Heart left ventricle (tissue), 16 donors: ENCODE measurements around the gene VSTM1. TPM values are rescaled to one million over a fixed set of nuclear protein-coding genes. Genes with fewer than 3 reads are reported as not detected.

Experiments
- ATAC-seq, 4 donors: fragments of 200-7000 bp; cut with Tn5 transposase; one replicate each; pipeline ENCODE4 v1.9.1; 2020 to 2022; ENCODE audit warnings: moderate library complexity in 4 of 4, mild to moderate bottlenecking in 3 of 4, moderate number of reproducible peaks in 1 of 4
- DNase-seq, 5 donors: peaks; one replicate each; pipeline ENCODE4 v3.0.0-alpha.2; 2020
- H3K27ac ChIP-seq, 12 donors: fragments of 200-600 bp; sonication (generic) in 4 of 12; one replicate each; pipeline versions ENCODE4 v1.5.0 to v1.8.0; 2016 to 2022; ENCODE audit warnings: mild to moderate bottlenecking in 2 of 12
- H3K27me3 ChIP-seq, 9 donors: fragments of 200-600 bp; sonication (generic) in 2 of 9; one replicate each; pipeline versions ENCODE4 v1.5.1 to v1.8.0; 2016 to 2022; ENCODE audit warnings: mild to moderate bottlenecking in 3 of 9
- H3K36me3 ChIP-seq, 9 donors: fragments of 200-600 bp; sonication (generic) in 2 of 9; one replicate each; pipeline versions ENCODE4 v1.5.0 to v1.8.0; 2018 to 2022; ENCODE audit warnings: mild to moderate bottlenecking in 2 of 9
- H3K4me1 ChIP-seq, 12 donors: fragments of 200-600 bp; sonication (generic) in 4 of 12; one replicate each; pipeline versions ENCODE4 v1.5.0 to v1.8.0; 2016 to 2022; ENCODE audit warnings: mild to moderate bottlenecking in 3 of 12
- H3K4me3 ChIP-seq, 12 donors: fragments of 200-600 bp; sonication (generic) in 4 of 12; one replicate each; pipeline versions ENCODE4 v1.5.0 to v1.8.0; 2017 to 2022; ENCODE audit warnings: mild to moderate bottlenecking in 9 of 12, moderate library complexity in 4 of 12
- H3K9me3 ChIP-seq, 12 donors: fragments of 200-600 bp; sonication (generic) in 4 of 12; one replicate each; pipeline versions ENCODE4 v1.5.0 to v1.8.0; 2016 to 2022; ENCODE audit warnings: mild to moderate bottlenecking in 1 of 12
- POLR2A ChIP-seq, 2 donors: fragments of 450-650 bp; IDR thresholded peaks; one replicate each; pipeline ENCODE4 v1.6.1; 2017; ENCODE audit warnings: antibody characterized with exemption in 2 of 2, mild to moderate bottlenecking in 2 of 2, moderate library complexity in 2 of 2
- WGBS, 4 donors: extraction: QIAGEN DNeasy Blood & Tissue Kit in 2 of 4; methylation state at CpG; one replicate each; pipeline versions ENCODE4 v1.1.5 to v1.1.7; 2013 to 2018; 5-methylcytosine and 5-hydroxymethylcytosine counted together
- intact Hi-C, 10 donors: fragments of 100-400 bp; cut with DNase I; formaldehyde crosslinking; loops; one replicate each; pipeline versions ENCODE4 v1.11.1 to v1.14.2; 2022
- polyA plus RNA-seq, 2 donors: library from polyadenylated mRNA; stranded (reverse); fragments of 200-250 nt; gene quantifications; one replicate each; pipeline ENCODE4 v1.2.3, GENCODE V29; 2013
- total RNA-seq, 9 donors: library from RNA; depleted of rRNA in 2 of 9; stranded (reverse); fragments of >200 nt in 2 of 9; fragmentation: NEBNext Ultra II Directional in 3 of 9; extraction: Animal tissue kit (Norgen Biotek cat#: 25700) in 3 of 9; gene quantifications; one replicate each; pipeline versions ENCODE4 v1.1.0 to v1.2.4, GENCODE V29; 2016 to 2023
- TF ChIP-seq, protein P1 (sequence below), 12 donors: fragments of 200-600 bp; sonication (generic) in 4 of 12; IDR thresholded peaks; one replicate each; pipeline versions ENCODE4 v1.5.0 to v1.8.0; 2018 to 2022; ENCODE audit warnings: antibody characterized with exemption in 12 of 12, mild to moderate bottlenecking in 5 of 12
- donor health status: ischemic (EF 13 %, LVEDD 7.1; RV severe dilation, severe dysfunction).
- donor health status: healthy with polysubstance abuse.
- donor health status: DM: no; HTN: yes; CAD: no.
- donor health status: DM: no; HTN: no; CAD: no.
- donor health status: ischemic (EF 25% LVEDD 6.9; RV normal size, moderate dysfunction).
- donor health status: ischemic (EF 25% LVEDD 5.7; RV mildly dilated, moderate dysfunction).
- donor health status: healthy.
- donor health status: DM: yes; HTN: yes; CAD: no.
- donor health status: ischemic (EF 35%, LVEDD 5.7; RV mildly dilated, moderate dysfunction).
- donor health status: nonischemic (EF 11% LVEDD 7.7; RV severe dilation, severe dysfunction).
- donor health status: DM: yes; HTN: yes; CAD: no.
- donor health status: PGD.
- donor health status: ischemic (EF 29% LVEDD 5.4; RV normal size, mild dysfunction).
- donor health status: nonischemic (EF 23%, LVEDD 6.1; RV moderate dilation, normal function).

The VSTM1 gene
- total and polyA plus RNA-seq, 11 donors, result 0.49 to 1.3 (median 0.86) TPM; not detected in 8

GRCh38 chr19:54013866-54014265, 49.8 kb downstream of the VSTM1 start:
- TF ChIP-seq, protein P1, sequence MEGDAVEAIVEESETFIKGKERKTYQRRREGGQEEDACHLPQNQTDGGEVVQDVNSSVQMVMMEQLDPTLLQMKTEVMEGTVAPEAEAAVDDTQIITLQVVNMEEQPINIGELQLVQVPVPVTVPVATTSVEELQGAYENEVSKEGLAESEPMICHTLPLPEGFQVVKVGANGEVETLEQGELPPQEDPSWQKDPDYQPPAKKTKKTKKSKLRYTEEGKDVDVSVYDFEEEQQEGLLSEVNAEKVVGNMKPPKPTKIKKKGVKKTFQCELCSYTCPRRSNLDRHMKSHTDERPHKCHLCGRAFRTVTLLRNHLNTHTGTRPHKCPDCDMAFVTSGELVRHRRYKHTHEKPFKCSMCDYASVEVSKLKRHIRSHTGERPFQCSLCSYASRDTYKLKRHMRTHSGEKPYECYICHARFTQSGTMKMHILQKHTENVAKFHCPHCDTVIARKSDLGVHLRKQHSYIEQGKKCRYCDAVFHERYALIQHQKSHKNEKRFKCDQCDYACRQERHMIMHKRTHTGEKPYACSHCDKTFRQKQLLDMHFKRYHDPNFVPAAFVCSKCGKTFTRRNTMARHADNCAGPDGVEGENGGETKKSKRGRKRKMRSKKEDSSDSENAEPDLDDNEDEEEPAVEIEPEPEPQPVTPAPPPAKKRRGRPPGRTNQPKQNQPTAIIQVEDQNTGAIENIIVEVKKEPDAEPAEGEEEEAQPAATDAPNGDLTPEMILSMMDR (IDR thresholded peaks at IDR 0.05), result no peak
- no peak for TF ChIP-seq POLR2A (IDR thresholded peaks at IDR 0.05)
- intact Hi-C loops, result no loop called here
- Histone ChIP-seq H3K27me3 (peaks cover 0 to 61% (median 13%) of the 10 kb centered on the region in 9 donors), H3K4me3 (no peak overlapping the region), H3K9me3 (no peaks in the 10 kb centered on the region), H3K4me1 (no peaks in the 10 kb centered on the region), H3K27ac (no peak overlapping the region), H3K36me3 (no peaks in the 10 kb centered on the region)
- WGBS, 4 donors, result 73 to 84% (median 78%) methylated on average over 8 of the region's 8 CpGs
- DNase-seq (no peak), ATAC-seq (no peak)

GRCh38 chr19:54011507-54012211, 52.0 kb downstream of the VSTM1 start:
- DNase-seq (no peak), ATAC-seq (no peak)
- Histone ChIP-seq H3K27ac (no peak overlapping the region), H3K27me3 (peaks cover 0 to 69% (median 18%) of the 10 kb centered on the region in 9 donors), H3K36me3 (no peaks in the 10 kb centered on the region), H3K4me3 (no peak overlapping the region), H3K4me1 (no peaks in the 10 kb centered on the region), H3K9me3 (no peaks in the 10 kb centered on the region)
- no peak for TF ChIP-seq POLR2A (IDR thresholded peaks at IDR 0.05)
- TF ChIP-seq, protein P1 (IDR thresholded peaks at IDR 0.05), result no peak
- intact Hi-C loops, result no loop called here
- WGBS, 4 donors, result 31 to 39% (median 34%) methylated on average over 26 to 36 of the region's 36 CpGs

DNA sequence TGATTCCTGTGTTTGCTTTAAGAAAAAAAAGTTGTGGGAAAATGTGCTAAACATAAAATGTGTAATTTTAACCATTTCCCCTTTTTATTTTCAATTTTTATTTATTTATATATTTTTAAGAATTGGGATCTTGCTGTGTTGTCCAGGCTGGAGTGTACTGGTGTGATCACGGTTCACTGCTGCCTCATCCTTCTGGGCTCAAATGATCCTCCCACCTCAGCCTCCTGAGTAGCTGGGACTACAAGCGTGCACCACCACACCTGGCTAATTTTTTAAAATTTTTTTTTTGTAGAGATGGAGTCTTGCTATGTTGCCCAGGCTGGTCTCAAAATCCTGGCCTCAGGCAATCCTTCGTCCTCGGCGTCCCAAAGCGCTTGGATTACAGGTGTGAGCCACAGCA, 53.2 kb downstream of the VSTM1 start:
- no peaks in the 10 kb centered on the region for H3K36me3 ChIP-seq
- no peak for DNase-seq
- no peaks in the 10 kb centered on the region for H3K9me3 ChIP-seq
- WGBS, 4 donors, result 90 to 95% (median 95%) methylated on average over 6 of the region's 6 CpGs
- H3K27me3 ChIP-seq, result peaks cover 0 to 62% (median 21%) of the 10 kb centered on the region in 9 donors
- TF ChIP-seq, protein P1 (IDR thresholded peaks at IDR 0.05), result no peak
- TF ChIP-seq POLR2A (IDR thresholded peaks at IDR 0.05), result no peak
- no peak overlapping the region for H3K27ac ChIP-seq
- intact Hi-C loops, result no loop called here
- H3K4me1 ChIP-seq, result no peaks in the 10 kb centered on the region
- H3K4me3 ChIP-seq, result no peak overlapping the region
- ATAC-seq, result no peak

- Histone ChIP-seq H3K27me3 (peaks cover 0 to 64% (median 25%) of the 10 kb centered on the region in 9 donors), H3K9me3 (no peaks in the 10 kb centered on the region), H3K27ac (no peak overlapping the region), H3K36me3 (no peaks in the 10 kb centered on the region), H3K4me1 (no peaks in the 10 kb centered on the region), H3K4me3 (no peak overlapping the region)
- ATAC-seq (no peak), DNase-seq (no peak)
- no peak for TF ChIP-seq POLR2A (IDR thresholded peaks at IDR 0.05)
- TF ChIP-seq, protein P1 (IDR thresholded peaks at IDR 0.05), result no peak
- intact Hi-C loops, result loop anchor here in 1 of 10 donors (10.0 kb wide), 1 partner anchor 75 kb away; no protein-coding TSS in a partner anchor
- WGBS, 4 donors, result 78 to 86% (median 81%) methylated on average over 8 of the region's 8 CpGs
Observed at GRCh38 chr19:54009440-54009839, 54.3 kb downstream of the VSTM1 start.
